Measurements from ENCODE around the gene PIP4P1. TPM values are rescaled to one million over a fixed set of nuclear protein-coding genes. Genes with fewer than 3 reads are reported as not detected.
"Not testable (repeated sequence)": the region's sequence is repeated elsewhere in the genome, so short reads cannot be mapped to it uniquely, and the experiment has no call there.

The PIP4P1 gene
- 10 to 100 TPM; 31.1 to 35.2 TPM for total RNA-seq

- H3K9me3 Mint-ChIP-seq = no peaks in the 10 kb centered on the region
- POLR2A ChIA-PET = interaction anchor here (0.6 to 4.5 kb wide), 7 partner anchors 8 to 626 kb away, joined by 3 to 37 read pairs (median 5); partner anchors contain the start of genes PARP2 and PNP
- H3K27ac Mint-ChIP-seq = peak within 1 kb of the TSS; percentile 93
- H3K4me3 Mint-ChIP-seq = peak within 1 kb of the TSS; percentile 91
- H3K36me3 Mint-ChIP-seq = peaks cover 24% of the 10 kb centered on the region
- CTCF ChIA-PET = interaction anchor here (1.0 to 2.6 kb wide), 8 partner anchors 8 to 510 kb away, joined by 3 to 12 read pairs (median 4); partner anchors contain the start of genes PARP2 and PNP
- intact Hi-C loops (cut with micrococcal nuclease) = loop anchor here (1.0 to 5.0 kb wide), 7 partner anchors 8 to 806 kb away; partner anchors contain the start of genes HNRNPC, PARP2 and PNP
- no peaks in the 10 kb centered on the region for H3K27me3 Mint-ChIP-seq
- H3K4me1 Mint-ChIP-seq (ENCODE audit: low read depth) = peaks cover 33% of the 10 kb centered on the region
- DNase-seq = peak; percentile 99
These were observed at the start of gene PIP4P1 for GRCh38 chr14:20461225-20462141. Gene PIP4P1 (minus strand): TSS chr14:20461434. CDS start chr14:20461325, 109 bp downstream.

DNA sequence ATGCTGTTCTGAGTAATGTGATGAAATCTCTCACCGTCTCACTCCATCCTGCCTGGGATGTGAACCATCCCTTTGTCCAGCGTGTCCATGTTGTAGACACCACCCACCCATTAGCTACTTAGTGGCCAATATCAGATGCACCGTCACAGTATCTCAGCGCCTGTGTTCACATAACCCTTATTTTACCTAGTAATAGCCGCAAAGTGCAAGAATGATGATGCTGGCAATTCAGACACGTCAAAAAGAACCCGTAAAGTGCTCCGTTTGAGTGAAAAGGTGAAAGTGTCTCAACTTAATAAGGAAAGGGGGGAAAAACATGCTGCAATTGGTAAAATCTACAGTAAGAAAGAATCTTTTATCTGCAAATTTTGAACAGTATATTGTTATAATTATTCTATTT is 47.1 kb upstream of the PIP4P1 start:
- Mint-ChIP-seq H3K36me3 (no peaks in the 10 kb centered on the region), H3K27ac (no peak overlapping the region), H3K9me3 (no peaks in the 10 kb centered on the region), H3K27me3 (peaks cover 2% of the 10 kb centered on the region), H3K4me1 (ENCODE audit: low read depth) (no peaks in the 10 kb centered on the region), H3K4me3 (no peak overlapping the region)
- no peak for DNase-seq
- intact Hi-C loops (cut with micrococcal nuclease) = no loop called here
- CTCF ChIA-PET = no interaction called here
- POLR2A ChIA-PET = no interaction called here

GRCh38 chr14:20507537-20507936 is 46.3 kb upstream of the PIP4P1 start:
- DNase-seq; H3K9me3 Mint-ChIP-seq; CTCF ChIA-PET; H3K27ac Mint-ChIP-seq; POLR2A ChIA-PET; H3K36me3 Mint-ChIP-seq; H3K27me3 Mint-ChIP-seq; H3K4me1 Mint-ChIP-seq (ENCODE audit: low read depth); H3K4me3 Mint-ChIP-seq; intact Hi-C loops (cut with micrococcal nuclease): not testable (repeated sequence)

DNA sequence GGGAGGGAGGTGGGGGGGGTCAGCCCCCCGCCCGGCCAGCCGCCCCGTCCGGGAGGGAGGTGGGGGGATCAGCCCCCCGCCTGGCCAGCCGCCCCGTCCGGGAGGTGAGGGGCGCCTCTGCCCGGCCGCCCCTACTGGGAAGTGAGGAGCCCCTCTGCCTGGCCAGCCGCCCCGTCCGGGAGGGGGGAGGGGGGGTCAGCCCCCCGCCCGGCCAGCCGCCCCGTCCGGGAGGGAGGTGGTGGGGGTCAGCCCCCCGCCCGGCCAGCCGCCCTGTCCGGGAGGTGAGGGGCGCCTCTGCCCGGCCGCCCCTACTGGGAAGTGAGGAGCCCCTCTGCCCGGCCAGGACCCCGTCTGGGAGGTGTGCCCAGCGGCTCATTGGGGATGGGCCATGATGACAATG is 45.5 kb upstream of the PIP4P1 start:
- H3K4me3 Mint-ChIP-seq; intact Hi-C loops (cut with micrococcal nuclease); H3K4me1 Mint-ChIP-seq (ENCODE audit: low read depth); H3K9me3 Mint-ChIP-seq; POLR2A ChIA-PET; CTCF ChIA-PET; DNase-seq; H3K27ac Mint-ChIP-seq; H3K36me3 Mint-ChIP-seq; H3K27me3 Mint-ChIP-seq: not testable (repeated sequence)

DNA sequence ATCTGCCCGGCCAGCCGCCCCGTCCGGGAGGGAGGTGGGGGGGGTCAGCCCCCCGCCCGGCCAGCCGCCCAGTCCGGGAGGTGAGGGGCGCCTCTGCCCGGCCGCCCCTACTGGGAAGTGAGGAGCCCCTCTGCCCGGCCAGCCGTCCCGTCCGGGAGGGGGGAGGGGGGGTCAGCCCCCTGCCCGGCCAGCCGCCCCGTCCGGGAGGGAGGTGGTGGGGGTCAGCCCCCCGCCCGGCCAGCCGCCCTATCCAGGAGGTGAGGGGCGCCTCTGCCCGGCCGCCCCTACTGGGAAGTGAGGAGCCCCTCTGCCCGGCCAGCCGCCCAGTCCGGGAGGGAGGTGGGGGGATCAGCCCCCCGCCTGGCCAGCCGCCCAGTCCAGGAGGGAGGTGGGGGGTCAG is 45.0 kb upstream of the PIP4P1 start:
- H3K9me3 Mint-ChIP-seq; H3K4me1 Mint-ChIP-seq (ENCODE audit: low read depth); H3K27me3 Mint-ChIP-seq; H3K36me3 Mint-ChIP-seq; H3K4me3 Mint-ChIP-seq; POLR2A ChIA-PET; DNase-seq; intact Hi-C loops (cut with micrococcal nuclease); H3K27ac Mint-ChIP-seq; CTCF ChIA-PET: not testable (repeated sequence)

GRCh38 chr14:20503898-20504297 is 42.7 kb upstream of the PIP4P1 start:
- no peak overlapping the region for H3K4me3 Mint-ChIP-seq
- intact Hi-C loops (cut with micrococcal nuclease) = no loop called here
- no peak for DNase-seq
- peaks cover 2% of the 10 kb centered on the region for H3K27me3 Mint-ChIP-seq
- H3K9me3 Mint-ChIP-seq = no peaks in the 10 kb centered on the region
- no peaks in the 10 kb centered on the region for H3K4me1 Mint-ChIP-seq (ENCODE audit: low read depth)
- no peaks in the 10 kb centered on the region for H3K36me3 Mint-ChIP-seq
- ChIA-PET CTCF (no interaction called here), POLR2A (no interaction called here)
- no peak overlapping the region for H3K27ac Mint-ChIP-seq

GRCh38 chr14:20501346-20501745 is 40.1 kb upstream of the PIP4P1 start:
- Mint-ChIP-seq H3K4me3 (no peak overlapping the region), H3K27me3 (peaks cover 2% of the 10 kb centered on the region), H3K4me1 (ENCODE audit: low read depth) (peaks cover 4% of the 10 kb centered on the region), H3K27ac (no peak overlapping the region), H3K36me3 (no peaks in the 10 kb centered on the region), H3K9me3 (no peaks in the 10 kb centered on the region)
- ChIA-PET CTCF (no interaction called here), POLR2A (no interaction called here)
- DNase-seq = no peak
- intact Hi-C loops (cut with micrococcal nuclease) = no loop called here

- intact Hi-C loops (cut with micrococcal nuclease) = no loop called here
- Mint-ChIP-seq H3K4me3 (no peak overlapping the region), H3K27me3 (peaks cover 2% of the 10 kb centered on the region), H3K9me3 (no peaks in the 10 kb centered on the region), H3K36me3 (no peaks in the 10 kb centered on the region), H3K27ac (no peak overlapping the region), H3K4me1 (ENCODE audit: low read depth) (peaks cover 16% of the 10 kb centered on the region)
- ChIA-PET POLR2A (no interaction called here), CTCF (no interaction called here)
- DNase-seq = no peak
These were observed 38.6 kb upstream of the PIP4P1 start for GRCh38 chr14:20499881-20500280.

- no peak overlapping the region for H3K27ac Mint-ChIP-seq
- CTCF ChIA-PET = no interaction called here
- POLR2A ChIA-PET = no interaction called here
These were observed 37.9 kb upstream of the PIP4P1 start for GRCh38 chr14:20499108-20499507.

DNA sequence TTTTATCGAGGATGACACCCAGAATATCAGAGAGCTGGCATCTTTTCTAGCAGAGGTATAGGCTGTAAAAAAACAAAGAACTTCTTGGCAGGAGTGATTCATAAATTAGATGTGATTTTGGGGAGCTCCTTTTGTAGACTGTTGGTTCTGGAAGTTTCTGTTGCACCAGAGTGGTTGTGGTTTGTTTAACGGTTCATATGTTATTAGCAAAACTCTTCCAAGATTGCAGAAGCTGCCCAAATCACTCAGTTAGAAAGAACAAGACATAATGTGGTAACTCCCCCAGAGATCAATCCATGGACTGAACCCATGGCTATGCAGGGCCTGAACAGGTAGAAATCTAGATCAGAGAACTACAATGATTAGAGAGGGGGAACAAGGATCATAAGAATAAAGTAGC is 37.4 kb upstream of the PIP4P1 start:
- Mint-ChIP-seq H3K4me3 (no peak overlapping the region), H3K4me1 (ENCODE audit: low read depth) (peaks cover 22% of the 10 kb centered on the region), H3K36me3 (no peaks in the 10 kb centered on the region), H3K27ac (peak overlapping the region; percentile 5), H3K27me3 (no peaks in the 10 kb centered on the region), H3K9me3 (no peaks in the 10 kb centered on the region)
- intact Hi-C loops (cut with micrococcal nuclease) = no loop called here
- DNase-seq = no peak
- ChIA-PET POLR2A (no interaction called here), CTCF (no interaction called here)

More at GRCh38 chr14:20499108-20499507, 37.9 kb upstream of the PIP4P1 start:
- Mint-ChIP-seq H3K4me1 (ENCODE audit: low read depth) (peaks cover 19% of the 10 kb centered on the region), H3K9me3 (no peaks in the 10 kb centered on the region), H3K4me3 (no peak overlapping the region), H3K36me3 (no peaks in the 10 kb centered on the region), H3K27me3 (no peaks in the 10 kb centered on the region)
- DNase-seq = no peak
- intact Hi-C loops (cut with micrococcal nuclease) = no loop called here

DNA sequence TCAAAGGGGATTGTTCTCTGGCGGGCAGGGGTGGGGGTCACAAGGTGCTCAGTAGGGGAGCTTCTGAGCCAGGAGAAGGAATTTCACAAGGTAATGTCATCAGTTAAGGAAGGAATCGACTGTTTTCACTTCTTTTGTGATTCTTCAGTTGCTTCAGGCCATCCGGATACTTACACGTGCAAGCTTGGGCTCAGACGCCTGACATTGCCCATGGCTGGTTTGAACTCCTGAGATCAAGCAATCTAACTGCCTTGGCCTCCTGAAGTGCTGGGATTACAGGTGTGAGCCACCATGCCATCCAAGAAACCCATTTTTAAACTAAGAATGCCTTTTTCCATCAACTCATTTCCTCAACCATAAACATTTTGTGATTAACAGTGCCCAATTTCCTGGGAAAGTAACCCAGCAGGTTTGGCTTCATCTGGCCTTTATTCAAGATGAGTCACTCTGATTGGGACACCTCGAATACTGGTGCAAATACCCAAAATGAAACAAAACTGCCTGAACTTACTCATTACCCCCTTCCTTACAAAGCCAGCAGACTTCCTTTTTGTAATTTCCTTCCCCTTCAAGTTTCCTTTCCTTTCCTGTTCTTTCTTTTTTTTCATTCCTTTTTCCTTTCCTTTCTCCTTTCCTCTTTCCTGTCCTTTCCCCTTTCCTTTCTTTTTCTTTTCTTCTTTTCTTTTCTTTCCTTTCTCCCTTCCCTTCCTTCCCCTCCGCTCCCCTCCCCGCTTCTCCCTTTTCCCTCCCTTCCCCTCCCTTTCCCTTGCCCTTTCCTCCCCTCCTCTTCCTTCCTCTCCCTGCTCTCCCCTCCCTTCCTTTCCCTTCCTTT is 33.9 kb upstream of the PIP4P1 start:
- Mint-ChIP-seq H3K27me3 (no peaks in the 10 kb centered on the region), H3K4me1 (ENCODE audit: low read depth) (peaks cover 45% of the 10 kb centered on the region), H3K27ac (peak overlapping the region; percentile 35), H3K36me3 (no peaks in the 10 kb centered on the region), H3K9me3 (no peaks in the 10 kb centered on the region), H3K4me3 (no peak overlapping the region)
- intact Hi-C loops (cut with micrococcal nuclease) = loop anchor here (1.0 to 5.0 kb wide), 3 partner anchors 25 to 187 kb away; partner anchors contain the start of gene RNASE4
- ChIA-PET CTCF (interaction anchor here (1.1 to 1.4 kb wide), 2 partner anchors 8 to 18 kb away, joined by 3 read pairs; no protein-coding TSS in a partner anchor), POLR2A (interaction anchor here (2.5 kb wide), 1 partner anchor 25 kb away, joined by 5 read pairs; no protein-coding TSS in a partner anchor)
- DNase-seq = no peak

- POLR2A ChIA-PET = interaction anchor here (2.5 kb wide), 1 partner anchor 24 kb away, joined by 5 read pairs; no protein-coding TSS in a partner anchor
- Mint-ChIP-seq H3K27me3 (no peaks in the 10 kb centered on the region), H3K27ac (no peak overlapping the region), H3K4me3 (no peak overlapping the region), H3K4me1 (ENCODE audit: low read depth) (peaks cover 55% of the 10 kb centered on the region), H3K9me3 (no peaks in the 10 kb centered on the region), H3K36me3 (no peaks in the 10 kb centered on the region)
- intact Hi-C loops (cut with micrococcal nuclease) = loop anchor here (5.0 kb wide), 2 partner anchors 119 to 189 kb away; partner anchors contain the start of gene RNASE4
- CTCF ChIA-PET = interaction anchor here (0.6 kb wide), 1 partner anchor 285 kb away, joined by 3 read pairs; no protein-coding TSS in a partner anchor
- DNase-seq = no peak
These were observed 32.4 kb upstream of the PIP4P1 start for GRCh38 chr14:20493634-20494033.
